Stimulated activated CD4-positive, alpha-beta T cell treated with anti-CD3 and anti-CD28 coated beads, Interleukin-1b, Interleukin-23, amount 100 ng/mL, for 24 hours (primary cell): Measurements from ENCODE around the gene ZBED4.

Experiments
- DNase-seq, 4 experiments: peaks; one replicate each; pipeline ENCODE4 v3.0.0-alpha.2; 2020; ENCODE audit warnings: low read depth in 4 of 4, low spot score in 1 of 4

Gene ZBED4

GRCh38 chr22:49896201-49896600, 42.6 kb downstream of the ZBED4 start:
- DNase-seq: no peak

- DNase-seq: no peak
These were observed 43.5 kb downstream of the ZBED4 start for GRCh38 chr22:49897015-49897684.

- DNase-seq: no peak
These were observed 45.9 kb downstream of the ZBED4 start for GRCh38 chr22:49899530-49899929.

DNA sequence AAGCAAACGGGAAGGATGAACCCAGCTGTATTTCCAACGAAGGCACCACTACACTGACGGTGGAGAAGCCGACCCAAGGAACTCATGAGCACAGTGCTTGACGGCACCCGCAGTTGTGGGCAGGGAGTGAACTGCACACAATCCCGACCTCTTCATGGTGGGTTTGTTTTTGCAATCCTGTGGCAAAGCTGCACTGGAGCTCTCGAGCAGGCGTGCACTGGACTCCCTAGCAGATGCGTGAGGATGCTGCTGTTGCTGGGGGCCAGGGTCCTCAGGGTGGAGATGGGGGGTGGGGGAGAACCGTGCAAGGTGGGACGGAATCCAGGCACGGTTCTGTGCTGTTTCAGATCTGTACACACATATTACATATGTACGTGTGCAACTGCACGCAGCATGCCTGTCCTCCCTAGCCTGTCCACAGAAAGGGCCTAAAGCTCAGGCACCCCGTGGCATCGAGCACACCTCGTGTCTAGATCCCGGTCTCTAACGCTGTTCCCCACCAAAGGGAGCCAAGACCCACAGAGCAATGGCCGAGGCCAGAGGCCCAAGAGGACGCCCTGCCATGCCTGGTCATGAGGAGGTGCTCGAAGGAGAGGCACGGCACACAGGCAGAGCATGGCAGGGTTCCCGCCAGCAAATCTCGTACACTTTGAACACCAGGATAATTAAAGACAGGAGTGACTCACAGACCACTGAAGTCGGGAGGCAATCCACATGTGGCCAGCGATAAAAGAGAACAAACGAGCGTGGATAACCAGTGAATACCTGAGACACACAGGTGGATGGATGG, 47.0 kb downstream of the ZBED4 start:
- no peak for DNase-seq

GRCh38 chr22:49901457-49901856, 47.8 kb downstream of the ZBED4 start:
- DNase-seq: no peak

- no peak for DNase-seq
These were observed 49.8 kb downstream of the ZBED4 start for GRCh38 chr22:49903322-49904039.

DNA sequence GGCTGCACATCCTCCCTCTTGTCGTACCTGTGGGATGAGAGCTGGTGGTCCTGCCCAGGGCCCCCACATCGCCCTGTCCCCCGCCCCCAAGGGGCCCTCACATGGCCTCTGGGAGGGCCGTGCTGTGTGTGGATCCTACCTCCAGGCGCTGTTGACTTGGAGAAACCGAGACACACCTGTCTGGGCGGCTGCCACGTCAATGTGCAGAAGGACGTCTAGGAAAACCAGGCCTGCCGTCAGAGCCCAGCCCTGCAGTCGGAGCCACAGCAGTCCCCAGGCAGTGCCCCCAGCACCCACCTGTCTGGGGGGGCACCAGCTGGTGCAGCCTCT, 50.4 kb downstream of the ZBED4 start:
- no peak for DNase-seq

GRCh38 chr22:49905465-49905864, 51.8 kb downstream of the ZBED4 start:
- DNase-seq: no peak

GRCh38 chr22:49906071-49906798, 52.6 kb downstream of the ZBED4 start:
- DNase-seq: no peak

GRCh38 chr22:49906799-49907290, 53.2 kb downstream of the ZBED4 start:
- DNase-seq: no peak

DNA sequence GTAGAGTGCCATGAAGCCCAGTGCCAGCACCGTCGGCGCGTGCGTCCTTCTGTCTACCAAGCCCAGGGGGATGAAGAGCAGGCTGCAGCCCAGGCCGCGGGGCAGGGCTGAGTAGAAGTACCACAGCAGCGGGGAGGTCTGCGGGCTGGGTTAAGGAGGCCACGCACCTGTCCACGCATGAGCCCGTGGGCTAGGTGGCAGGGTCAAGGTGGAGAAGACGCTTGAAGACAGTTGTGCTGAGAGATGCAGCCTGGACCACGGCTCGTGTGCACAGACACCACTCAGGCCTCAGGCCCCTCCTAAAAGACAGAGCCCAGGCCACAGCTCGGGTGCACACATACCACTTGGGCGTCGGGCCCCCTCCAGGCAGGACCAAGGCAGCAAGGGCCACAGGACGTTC, 54.2 kb downstream of the ZBED4 start:
- no peak for DNase-seq

- DNase-seq: no peak
These were observed 56.0 kb downstream of the ZBED4 start for GRCh38 chr22:49909476-49910205.

- DNase-seq: no peak
These were observed 56.8 kb downstream of the ZBED4 start for GRCh38 chr22:49910229-49911155.

GRCh38 chr22:49911881-49912625, 58.4 kb downstream of the ZBED4 start:
- no peak for DNase-seq

DNA sequence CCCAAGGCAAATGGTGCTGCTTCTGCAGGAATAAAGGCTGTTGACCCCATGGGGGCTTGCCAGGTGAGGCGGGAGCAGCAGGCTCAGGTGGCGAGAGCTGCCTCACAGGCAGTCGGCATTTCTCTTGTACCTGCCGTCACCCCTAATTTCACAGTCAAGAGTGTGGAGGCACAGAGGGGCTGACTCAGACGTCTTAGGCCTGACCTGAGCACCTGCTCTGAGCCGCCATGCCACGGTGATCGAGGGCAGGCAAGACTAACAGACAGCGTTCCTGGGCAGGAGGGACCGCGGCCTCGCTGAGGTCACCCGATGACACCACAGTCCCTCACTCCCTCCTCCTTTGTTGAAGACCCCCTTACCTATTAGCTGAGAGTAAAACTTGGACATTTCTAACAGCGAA, 59.4 kb downstream of the ZBED4 start:
- no peak for DNase-seq

GRCh38 chr22:49913446-49913845, 59.8 kb downstream of the ZBED4 start:
- no peak for DNase-seq

GRCh38 chr22:49914256-49914655, 60.6 kb downstream of the ZBED4 start:
- DNase-seq: no peak

GRCh38 chr22:49915610-49916009, 62.0 kb downstream of the ZBED4 start:
- DNase-seq: no peak

DNA sequence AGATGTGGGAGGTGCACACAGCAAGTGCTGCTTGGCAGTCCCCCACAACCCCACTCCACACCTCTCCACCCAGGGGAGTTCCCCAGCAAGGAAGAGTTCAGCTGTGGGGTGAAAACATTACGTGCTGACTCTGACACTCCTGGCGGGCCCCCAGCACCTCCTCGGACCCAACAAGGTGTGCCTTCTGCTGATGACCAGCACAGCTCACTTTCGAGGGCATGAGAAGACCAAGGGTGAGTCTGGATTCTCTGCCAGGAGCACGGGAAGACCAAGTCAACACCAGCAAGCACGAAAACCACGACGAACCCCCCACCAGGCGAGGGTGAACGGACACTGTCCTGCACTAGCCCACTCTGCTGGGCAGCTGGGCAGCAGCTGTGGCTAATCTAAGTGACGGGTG, 63.2 kb downstream of the ZBED4 start:
- DNase-seq: no peak
